K562 (cell line): ENCODE data around the gene GTPBP6. TPM values are rescaled to one million over a fixed set of nuclear protein-coding genes. Genes with fewer than 3 reads are reported as not detected.
"Not testable (repeated sequence)": the region's sequence is repeated elsewhere in the genome, so short reads cannot be mapped to it uniquely, and the experiment has no call there.

Experiments
- ATAC-seq: fragments of 200-7000 bp; cut with Tn5 transposase; 3 replicates; pipeline ENCODE4 v1.9.1; 2020; ENCODE audit warnings: moderate library complexity
- BruUV-seq: library from RNA; stranded (reverse); fragments of 400-500 nt; replicated peaks from 2 replicates; lab custom pipeline; 2021; lab: Mats Ljungman, UMichigan
- CTCF ChIA-PET: fragments of 300-600 bp; formaldehyde crosslinking; extraction: SDS; loops from one replicate; lab custom pipeline; 2021; ENCODE audit warnings: low intra/inter-chr PET ratio; lab: Yijun Ruan, JAX
- POLR2A ChIA-PET: fragments of 300-600, 350-650 bp; sonication (Branson Sonifier 250); formaldehyde crosslinking; extraction: SDS; loops from one replicate; lab custom pipeline; 2021; ENCODE audit warnings: antibody characterized with exemption, inconsistent platforms; lab: Yijun Ruan, JAX
- DNase-seq, 4 experiments: peaks; one replicate each; pipeline versions ENCODE4 v3.0.0 to v3.0.0-alpha.2; 2011 to 2018; ENCODE audit warnings: low spot score in 3 of 4, mixed read lengths in 3 of 4; ENCODE audit errors: extremely low read depth in 1 of 4
- FAIRE-seq: peaks from 2 replicates; lab custom pipeline; 2011; peaks lifted over from hg19 to GRCh38; lab: Jason Lieb, UNC
- H2AFZ ChIP-seq: 2 replicates; pipeline ENCODE4 v1.6.0; 2011; ENCODE audit warnings: low read depth, low read length, control low read depth, inconsistent platforms
- H3K27ac ChIP-seq: fragments of 200-600 bp; 3 replicates; pipeline ENCODE4 v1.8.0; 2011; ENCODE audit warnings: low read depth, mild to moderate bottlenecking, control low read depth, inconsistent platforms, low read length, moderate library complexity, mixed read lengths; ENCODE audit errors: extremely low read depth
- H3K27me3 ChIP-seq, 2 experiments: fragments of 300-600 bp in 1 of 2; 2 replicates in 1 of 2; 3 replicates in 1 of 2; pipeline versions ENCODE4 v1.6.0 to v1.8.0; 2011; ENCODE audit warnings: inconsistent platforms in 2 of 2, low read length in 2 of 2, mild to moderate bottlenecking in 1 of 2, mixed read lengths in 1 of 2, moderate library complexity in 1 of 2; ENCODE audit not compliant: control insufficient read depth in 2 of 2, insufficient read depth in 2 of 2
- H3K36me3 ChIP-seq: fragments of 300-600 bp; 3 replicates; pipeline ENCODE4 v1.8.0; 2011; ENCODE audit warnings: mild to moderate bottlenecking, low read length, inconsistent platforms; ENCODE audit not compliant: control insufficient read depth, insufficient read depth
- H3K4me1 ChIP-seq, 2 experiments: fragments of 200-600 bp in 1 of 2; replicated peaks in 1 of 2; 2 replicates in 1 of 2; 3 replicates in 1 of 2; pipeline versions ENCODE4 v1.5.1 to v1.8.0; 2011; ENCODE audit warnings: inconsistent platforms in 2 of 2, low read length in 2 of 2, mild to moderate bottlenecking in 1 of 2, mixed read lengths in 1 of 2, moderate library complexity in 1 of 2; ENCODE audit not compliant: control insufficient read depth in 2 of 2, insufficient read depth in 2 of 2
- H3K4me2 ChIP-seq: 2 replicates; pipeline ENCODE4 v1.6.1; 2011; ENCODE audit warnings: low read length, control low read depth, inconsistent platforms, mixed read lengths; ENCODE audit not compliant: insufficient read depth
- H3K4me3 ChIP-seq: fragments of 200-600 bp; sonication (generic), shearing (Covaris generic); 2 replicates; pipeline ENCODE4 v1.5.1; 2016; ENCODE audit warnings: control low read depth, inconsistent platforms
- H3K79me2 ChIP-seq: fragments of 200-600 bp; 3 replicates; pipeline ENCODE4 v1.8.0; 2011; ENCODE audit warnings: low read length, inconsistent platforms; ENCODE audit not compliant: control insufficient read depth, insufficient read depth
- H3K9ac ChIP-seq, 2 experiments: 2 replicates each; pipeline versions ENCODE4 v1.6.0 to v1.6.1; 2011; ENCODE audit warnings: low read depth in 2 of 2, low read length in 2 of 2, control low read depth in 1 of 2, inconsistent platforms in 1 of 2, mild to moderate bottlenecking in 1 of 2, mixed read lengths in 1 of 2; ENCODE audit not compliant: insufficient read depth in 1 of 2
- H3K9me1 ChIP-seq: one replicate; pipeline ENCODE4 v1.6.0; 2011; ENCODE audit warnings: inconsistent platforms, mild to moderate bottlenecking, low read length, moderate library complexity; ENCODE audit not compliant: control insufficient read depth, insufficient read depth
- H3K9me3 ChIP-seq: replicated peaks from 2 replicates; pipeline ENCODE4 v1.5.1; 2011; ENCODE audit warnings: low read depth, low read length, inconsistent platforms; ENCODE audit not compliant: control insufficient read depth, insufficient read depth
- H4K20me1 ChIP-seq: replicated peaks from 2 replicates; pipeline ENCODE4 v1.6.1; 2011; ENCODE audit warnings: low read length, inconsistent platforms, mixed read lengths; ENCODE audit not compliant: control insufficient read depth, insufficient read depth
- CLOCK ChIP-seq: fragments of 250-450 bp; sonication (Bioruptor Pico); IDR thresholded peaks from 2 replicates; pipeline ENCODE4 v1.4.0; 2020; ENCODE audit warnings: mild to moderate bottlenecking, moderate library complexity, borderline replicate concordance
- WGBS: fragments of 100-300 bp; shearing (Covaris generic); methylation state at CpG from one replicate; pipeline ENCODE4 v1.1.6; 2016; ENCODE audit warnings: low coverage, mixed read lengths; ENCODE audit not compliant: insufficient coverage; ENCODE audit errors: missing lambda C conversion rate; 5-methylcytosine and 5-hydroxymethylcytosine counted together
- in situ Hi-C: fragments of 300-500 bp; cut with MboI; formaldehyde crosslinking; loops from 4 replicates; pipeline ENCODE4 v1.15.0; 2018; ENCODE audit warnings: inconsistent platforms, mixed read lengths
- intact Hi-C: fragments of 100-400 bp; cut with micrococcal nuclease; formaldehyde crosslinking; loops from 2 replicates; pipeline ENCODE4 v1.14.2; 2022
- polyA plus RNA-seq, 8 experiments: library from polyadenylated mRNA; depleted of rRNA in 4 of 8; stranded (reverse) in 5 of 8; unstranded in 3 of 8; fragments of >200 nt; fragmentation: Nextera tagmentation in 2 of 8; fragmentation: Illumina TruSeq in 1 of 8; extraction: Ambion mirVana in 2 of 8; extraction: Trizol in 1 of 8; gene quantifications; 2 replicates each; pipeline versions ENCODE4 v1.2.1 to v1.2.3, GENCODE V29; 2011 to 2014; ENCODE audit warnings: inconsistent platforms in 1 of 8, missing spikeins in 1 of 8
- total RNA-seq, 7 experiments: library from RNA; depleted of rRNA in 6 of 7; stranded (reverse); fragments of >200 nt in 6 of 7; fragmentation: Illumina TruSeq in 2 of 7; extraction: Trizol in 2 of 7; gene quantifications; 2 replicates each; pipeline versions ENCODE4 v1.2.1 to v1.2.3, GENCODE V29; 2011 to 2021; ENCODE audit warnings: low replicate concordance in 1 of 7
- TF ChIP-seq, protein P1 (sequence below): IDR thresholded peaks from 2 replicates; pipeline ENCODE4 v1.6.1; 2016; ENCODE audit warnings: missing genetic modification characterization, missing compliant biosample characterization
- TF ChIP-seq, protein P2 (sequence below): fragments of 450-650 bp; formaldehyde crosslinking; IDR thresholded peaks from 2 replicates; pipeline ENCODE4 v1.4.0; 2022; ENCODE audit warnings: missing genetic modification characterization

GTPBP6 gene
- total and polyA plus RNA-seq, 9 of the 15 experiments (the other 6 are each of a cell fraction or from before 2014, with no cell fraction given): 0.24 to 35.2 (median 8.0) TPM

GRCh38 chrX:265502-265901, 53.1 kb downstream of the GTPBP6 start (continued):
- no peak for TF ChIP-seq CLOCK (CRISPR knock-in tag)

DNA sequence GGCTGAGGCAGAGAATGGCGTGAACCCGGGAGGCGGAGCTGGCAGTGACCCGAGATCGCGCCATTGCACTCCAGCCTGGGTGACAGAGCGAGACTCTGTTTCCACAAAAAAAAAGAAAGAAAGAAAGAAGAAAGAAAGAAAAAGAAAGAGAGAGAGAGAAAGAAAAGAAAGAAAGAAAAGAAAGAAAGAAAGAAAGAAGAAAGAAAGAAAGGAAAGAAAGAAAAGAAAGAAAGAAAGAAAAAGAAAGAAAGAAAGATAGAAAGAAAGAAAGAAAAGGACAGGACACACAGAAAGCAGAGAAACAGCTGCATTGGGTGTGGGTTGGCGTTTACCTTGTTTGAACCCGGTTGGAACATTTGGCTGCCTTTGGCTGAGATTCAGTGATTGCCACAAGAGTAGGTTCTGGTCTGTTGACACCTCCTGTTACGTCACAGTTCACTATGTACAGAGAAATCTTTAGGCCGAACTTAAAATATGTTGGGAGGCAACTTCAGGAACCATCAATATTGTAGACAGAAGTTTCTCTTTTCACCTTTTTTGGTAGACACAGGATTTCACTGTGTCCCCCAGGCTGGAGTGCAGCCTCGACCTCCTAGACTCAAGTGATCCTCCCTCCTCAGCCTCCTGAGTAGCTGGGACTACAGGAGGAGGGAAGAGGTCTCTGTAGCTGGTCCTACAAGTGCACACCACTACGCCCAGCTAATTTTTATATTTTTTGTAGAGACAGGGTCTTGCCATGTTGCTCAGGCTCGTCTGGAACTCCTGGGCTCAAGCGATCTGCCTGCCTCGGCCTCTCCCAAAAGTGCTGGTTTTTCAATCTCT, 53.8 kb downstream of the GTPBP6 start:
- Histone ChIP-seq H3K9me1 (no peaks in the 10 kb centered on the region), H3K79me2 (no peaks in the 10 kb centered on the region), H3K4me3 (no peak overlapping the region), H3K36me3 (no peaks in the 10 kb centered on the region), H2AFZ (no peak overlapping the region), H4K20me1 (0 out of 2 replicates have a peak, but pooled peaks cover 5% of the 10 kb centered on the region), H3K4me1 (peaks cover 7 to 15% of the 10 kb centered on the region in 2 experiments), H3K9me3 (no peaks in the 10 kb centered on the region), H3K27me3 (no peaks in the 10 kb centered on the region; a peak in 1 of 5 replicates), H3K27ac (no peak overlapping the region), H3K4me2 (no peak overlapping the region), H3K9ac (no peak overlapping the region)
- FAIRE-seq (no peak), DNase-seq (no peak), ATAC-seq (no peak)
- no TSS peak for BruUV-seq
- TF ChIP-seq, protein P1, sequence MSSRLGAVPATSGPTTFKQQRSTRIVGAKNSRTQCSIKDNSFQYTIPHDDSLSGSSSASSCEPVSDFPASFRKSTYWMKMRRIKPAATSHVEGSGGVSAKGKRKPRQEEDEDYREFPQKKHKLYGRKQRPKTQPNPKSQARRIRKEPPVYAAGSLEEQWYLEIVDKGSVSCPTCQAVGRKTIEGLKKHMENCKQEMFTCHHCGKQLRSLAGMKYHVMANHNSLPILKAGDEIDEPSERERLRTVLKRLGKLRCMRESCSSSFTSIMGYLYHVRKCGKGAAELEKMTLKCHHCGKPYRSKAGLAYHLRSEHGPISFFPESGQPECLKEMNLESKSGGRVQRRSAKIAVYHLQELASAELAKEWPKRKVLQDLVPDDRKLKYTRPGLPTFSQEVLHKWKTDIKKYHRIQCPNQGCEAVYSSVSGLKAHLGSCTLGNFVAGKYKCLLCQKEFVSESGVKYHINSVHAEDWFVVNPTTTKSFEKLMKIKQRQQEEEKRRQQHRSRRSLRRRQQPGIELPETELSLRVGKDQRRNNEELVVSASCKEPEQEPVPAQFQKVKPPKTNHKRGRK: peak; percentile 93
- TF ChIP-seq, protein P2, sequence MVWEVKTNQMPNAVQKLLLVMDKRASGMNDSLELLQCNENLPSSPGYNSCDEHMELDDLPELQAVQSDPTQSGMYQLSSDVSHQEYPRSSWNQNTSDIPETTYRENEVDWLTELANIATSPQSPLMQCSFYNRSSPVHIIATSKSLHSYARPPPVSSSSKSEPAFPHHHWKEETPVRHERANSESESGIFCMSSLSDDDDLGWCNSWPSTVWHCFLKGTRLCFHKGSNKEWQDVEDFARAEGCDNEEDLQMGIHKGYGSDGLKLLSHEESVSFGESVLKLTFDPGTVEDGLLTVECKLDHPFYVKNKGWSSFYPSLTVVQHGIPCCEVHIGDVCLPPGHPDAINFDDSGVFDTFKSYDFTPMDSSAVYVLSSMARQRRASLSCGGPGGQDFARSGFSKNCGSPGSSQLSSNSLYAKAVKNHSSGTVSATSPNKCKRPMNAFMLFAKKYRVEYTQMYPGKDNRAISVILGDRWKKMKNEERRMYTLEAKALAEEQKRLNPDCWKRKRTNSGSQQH (CRISPR knock-in tag): no peak
- CTCF ChIA-PET: no interaction called here
- POLR2A ChIA-PET: no interaction called here
- intact Hi-C loops (no loop called here), in situ Hi-C loops (no loop called here)
- WGBS: 26% methylated on average over 9 of the region's 16 CpGs

GRCh38 chrX:264006-264405, 54.6 kb downstream of the GTPBP6 start:
- BruUV-seq, H2AFZ ChIP-seq, H3K4me3 ChIP-seq, FAIRE-seq, H3K4me2 ChIP-seq, H3K9ac ChIP-seq, H3K79me2 ChIP-seq, in situ Hi-C loops, H3K27ac ChIP-seq, H4K20me1 ChIP-seq, H3K36me3 ChIP-seq, DNase-seq, ATAC-seq, H3K9me1 ChIP-seq, intact Hi-C loops, H3K9me3 ChIP-seq, CTCF ChIA-PET, POLR2A ChIA-PET, H3K27me3 ChIP-seq: not testable (repeated sequence)
- WGBS: 60% methylated on average over 10 of the region's 16 CpGs
- H3K4me1 ChIP-seq: peaks cover 9 to 15% of the 10 kb centered on the region in 2 experiments
